Measurements from ENCODE around the gene MPDZ.

DNA sequence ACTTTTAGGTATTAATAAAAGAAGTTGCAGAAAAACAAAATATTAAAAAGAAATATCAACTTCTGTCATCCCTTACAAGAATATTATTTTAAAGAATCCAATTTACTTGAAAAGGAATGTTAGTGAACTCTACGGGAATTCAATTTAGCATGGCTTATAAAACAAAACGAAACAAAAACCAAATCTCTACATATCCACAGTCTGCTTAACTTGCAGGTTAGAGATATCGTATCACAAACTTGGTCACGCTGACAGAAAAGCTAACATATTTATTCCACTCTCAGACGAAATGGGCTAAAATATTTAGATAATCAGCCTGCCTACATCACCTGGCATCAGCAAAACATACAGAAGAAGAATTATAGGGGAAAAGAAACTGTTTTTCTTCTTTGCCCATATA is 92.7 kb downstream of the MPDZ start:
- TF ChIP-seq, protein P1, sequence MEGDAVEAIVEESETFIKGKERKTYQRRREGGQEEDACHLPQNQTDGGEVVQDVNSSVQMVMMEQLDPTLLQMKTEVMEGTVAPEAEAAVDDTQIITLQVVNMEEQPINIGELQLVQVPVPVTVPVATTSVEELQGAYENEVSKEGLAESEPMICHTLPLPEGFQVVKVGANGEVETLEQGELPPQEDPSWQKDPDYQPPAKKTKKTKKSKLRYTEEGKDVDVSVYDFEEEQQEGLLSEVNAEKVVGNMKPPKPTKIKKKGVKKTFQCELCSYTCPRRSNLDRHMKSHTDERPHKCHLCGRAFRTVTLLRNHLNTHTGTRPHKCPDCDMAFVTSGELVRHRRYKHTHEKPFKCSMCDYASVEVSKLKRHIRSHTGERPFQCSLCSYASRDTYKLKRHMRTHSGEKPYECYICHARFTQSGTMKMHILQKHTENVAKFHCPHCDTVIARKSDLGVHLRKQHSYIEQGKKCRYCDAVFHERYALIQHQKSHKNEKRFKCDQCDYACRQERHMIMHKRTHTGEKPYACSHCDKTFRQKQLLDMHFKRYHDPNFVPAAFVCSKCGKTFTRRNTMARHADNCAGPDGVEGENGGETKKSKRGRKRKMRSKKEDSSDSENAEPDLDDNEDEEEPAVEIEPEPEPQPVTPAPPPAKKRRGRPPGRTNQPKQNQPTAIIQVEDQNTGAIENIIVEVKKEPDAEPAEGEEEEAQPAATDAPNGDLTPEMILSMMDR (conservative IDR thresholded peaks at IDR 0.05): no peak
- TF ChIP-seq EZH2 (IDR thresholded peaks at IDR 0.05; ENCODE audit: low read depth): no peak
